HG03439 (cell line): Measurements from ENCODE around the gene TMEM179.

Experiments used
- ATAC-seq: cut with Tn5 transposase; IDR thresholded peaks from one replicate; pipeline ENCODE4 v1.9.1; 2021; ENCODE audit warnings: mild to moderate bottlenecking, moderate library complexity; ENCODE audit not compliant: unreplicated experiment

TMEM179 gene

DNA sequence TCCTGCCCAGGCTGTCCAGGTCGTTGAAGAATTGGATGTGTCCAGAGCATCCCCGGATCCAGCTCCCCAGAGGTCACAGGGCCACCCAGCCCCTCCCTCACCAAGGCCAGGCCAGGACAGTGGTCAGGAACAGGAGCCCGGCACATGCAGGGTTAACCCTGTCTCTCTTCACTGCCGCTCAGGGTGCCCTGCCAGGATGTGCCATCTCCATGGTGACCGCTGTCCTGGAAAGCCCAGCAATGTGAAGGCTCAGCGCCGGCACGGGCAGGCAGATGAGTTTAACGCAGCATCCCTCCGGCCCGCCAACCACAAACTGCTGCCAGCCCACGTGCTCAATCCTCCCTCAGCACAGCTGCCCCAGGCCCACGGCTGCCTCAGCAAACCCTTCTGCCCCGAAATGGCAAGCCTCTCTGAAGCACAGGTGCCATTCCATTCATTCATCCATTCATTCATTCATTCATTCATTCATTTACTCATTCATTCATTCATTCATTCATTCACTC, 4.4 kb downstream of the TMEM179 start:
- ATAC-seq, result no peak

DNA sequence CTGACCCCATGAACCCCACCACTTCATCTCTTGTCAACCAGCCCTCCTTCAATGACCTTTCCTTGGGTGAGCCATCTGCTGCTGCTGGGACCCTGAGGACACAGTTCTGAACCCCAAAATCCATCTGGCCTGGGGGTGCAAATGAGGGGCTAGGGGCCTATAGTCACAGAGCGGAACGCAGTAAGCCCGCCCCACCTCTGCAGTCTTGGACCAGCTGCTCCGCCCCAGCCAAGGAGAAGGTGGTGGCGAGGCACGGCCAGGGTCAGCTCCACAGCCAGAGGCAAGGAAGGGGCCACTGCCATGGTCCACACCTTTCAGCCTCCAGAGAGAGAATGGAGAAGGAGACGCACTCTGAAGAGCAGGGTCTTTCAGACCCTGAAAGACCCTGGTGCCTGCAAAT, 5.1 kb downstream of the TMEM179 start:
- ATAC-seq, result no peak

DNA sequence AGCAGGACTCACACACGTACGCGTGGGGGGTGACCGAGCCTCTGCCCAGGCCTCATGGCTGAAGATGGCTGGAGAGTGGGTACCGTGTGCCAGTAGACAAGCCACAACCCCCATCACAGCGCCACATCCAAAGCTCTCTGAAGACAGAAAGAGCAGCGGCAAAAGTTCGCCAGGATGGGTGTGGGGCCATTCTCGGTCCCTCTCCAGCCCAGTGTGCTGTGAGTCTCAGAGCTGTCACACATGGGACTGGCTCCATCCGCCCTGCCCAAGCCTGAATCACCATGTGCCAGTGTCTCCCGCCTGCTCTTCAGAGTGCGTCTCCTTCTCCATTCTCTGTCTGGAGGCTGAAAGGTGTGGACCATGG, 5.7 kb downstream of the TMEM179 start:
- ATAC-seq, result no peak

DNA sequence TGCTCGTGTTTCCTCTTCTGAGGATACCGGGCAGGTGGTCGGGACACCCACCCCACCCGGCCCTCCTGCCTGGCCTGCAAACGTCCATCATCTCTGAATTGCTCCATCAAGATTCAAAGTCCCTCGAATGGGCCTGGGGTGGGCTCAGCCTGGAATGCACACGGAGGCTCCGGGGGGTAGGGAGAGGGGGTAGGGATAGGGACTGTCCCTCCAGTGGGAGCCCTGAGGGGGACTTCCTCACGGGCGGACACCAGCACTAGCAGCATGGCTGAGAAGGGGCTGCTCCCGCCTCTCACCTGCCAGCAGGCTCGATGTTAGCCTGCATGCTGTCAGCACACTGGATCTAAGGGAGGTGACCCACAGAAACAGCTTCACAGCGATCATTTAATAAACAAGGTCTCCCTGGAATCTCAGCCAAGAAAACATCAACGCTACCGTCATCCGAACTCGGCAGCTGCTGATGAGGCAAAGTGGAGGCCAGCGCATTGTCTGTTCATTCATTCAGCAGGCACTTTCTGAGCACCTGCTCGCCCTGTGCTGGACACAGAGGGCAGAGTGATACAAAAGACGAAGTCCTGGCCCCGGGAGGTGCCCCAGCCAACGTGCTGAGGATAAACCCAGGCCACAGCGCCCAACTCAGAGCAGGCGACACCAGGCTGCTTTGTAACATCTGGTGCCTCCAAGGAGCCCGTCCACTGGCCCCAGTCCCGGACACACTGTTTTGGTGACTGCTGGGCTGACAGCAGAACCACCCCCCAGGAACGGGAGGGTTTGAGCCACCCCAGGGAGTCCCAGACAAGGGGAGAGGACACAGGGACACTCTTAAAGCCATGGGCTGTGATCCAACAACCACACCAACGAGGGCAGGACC, 6.3 kb downstream of the TMEM179 start:
- no peak for ATAC-seq

DNA sequence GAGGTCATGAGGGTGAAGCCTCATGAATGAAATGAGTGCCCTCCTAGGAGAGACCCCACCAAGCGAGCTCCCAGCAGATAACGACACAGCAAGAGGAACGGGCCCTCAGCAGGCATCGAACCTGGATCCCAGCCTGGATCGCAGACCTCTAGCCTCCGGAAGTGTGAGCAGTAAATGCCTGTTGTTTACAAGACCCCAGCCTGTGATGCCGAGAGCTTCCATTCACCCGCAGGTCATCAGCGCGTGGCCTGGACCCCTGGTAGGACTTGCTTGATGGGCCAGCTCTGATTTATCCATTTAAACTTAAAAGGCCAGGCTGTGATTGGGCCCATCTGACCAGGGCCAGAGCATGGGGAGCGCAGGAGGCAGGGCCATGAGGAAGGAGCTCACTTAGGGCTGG, 7.0 kb downstream of the TMEM179 start:
- ATAC-seq, result no peak

DNA sequence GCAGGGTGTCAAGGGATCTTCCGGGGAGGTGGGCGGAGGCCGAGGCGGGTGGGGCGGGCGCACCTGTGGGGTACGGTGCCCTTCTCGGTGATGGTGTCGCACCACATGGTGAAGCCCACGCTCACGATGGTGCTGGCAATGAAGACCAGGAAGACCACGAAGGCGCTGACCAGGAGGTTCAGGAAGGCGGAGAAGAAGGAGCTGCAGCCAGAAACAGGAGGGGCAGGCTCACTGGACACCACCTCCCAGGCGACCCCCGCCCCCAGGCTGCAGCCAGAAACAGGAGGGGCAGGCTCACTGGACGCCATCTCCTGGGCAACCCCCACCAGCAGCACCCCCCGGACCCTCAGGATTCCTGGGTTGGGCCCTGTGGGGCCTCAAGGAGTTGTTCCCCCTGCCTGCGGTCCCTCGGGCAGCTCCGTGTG, 7.6 kb downstream of the TMEM179 start:
- ATAC-seq, result no peak

DNA sequence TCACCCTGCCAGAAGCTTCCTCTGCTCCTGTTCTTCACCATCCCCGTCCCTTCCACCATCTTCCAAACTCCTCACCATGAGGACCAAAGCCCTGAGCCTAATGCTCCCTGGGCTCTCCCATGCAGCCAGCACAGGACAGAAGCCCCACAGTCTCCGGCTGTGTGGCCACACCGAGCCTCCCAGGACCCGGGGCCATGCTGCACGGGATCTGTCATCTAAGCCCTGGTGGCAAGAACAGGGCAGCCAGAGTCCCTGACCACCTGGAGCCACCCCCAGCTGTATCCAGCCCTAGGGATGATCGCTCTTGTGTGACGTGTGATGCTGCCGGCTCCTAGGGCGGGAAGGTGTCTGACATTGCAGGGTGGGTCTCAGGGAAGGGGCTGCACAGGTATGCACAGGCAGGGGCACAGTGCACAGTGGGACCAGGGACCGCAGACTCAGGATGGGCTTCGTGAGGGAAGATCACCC, 8.1 kb downstream of the TMEM179 start:
- no peak for ATAC-seq

DNA sequence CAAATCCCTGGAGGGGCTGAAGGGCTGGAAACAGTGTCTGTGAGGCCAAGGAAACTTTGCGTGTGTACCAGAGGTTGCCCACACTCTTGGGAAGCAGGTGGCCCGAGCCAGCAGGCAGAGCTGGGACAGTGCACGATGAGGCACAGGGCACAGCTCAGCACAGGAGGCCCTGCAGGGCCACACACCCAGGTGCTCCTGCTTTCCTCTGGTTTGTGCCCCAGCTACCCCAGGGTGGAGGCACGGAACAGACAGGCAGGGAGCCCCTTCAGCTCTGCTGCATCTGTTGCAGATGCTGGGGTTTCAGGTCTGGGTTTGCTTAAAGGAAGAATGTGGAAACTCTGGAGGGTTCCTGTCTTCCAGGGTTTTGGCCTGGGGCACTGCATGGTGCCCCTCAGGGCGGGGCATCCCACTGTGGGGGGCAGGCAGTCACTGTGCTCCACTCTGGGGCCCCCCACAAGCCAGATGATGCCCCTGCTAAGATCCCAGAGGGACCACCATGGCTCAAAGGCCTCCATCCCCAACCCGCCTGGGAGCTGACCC, 8.6 kb downstream of the TMEM179 start:
- no peak for ATAC-seq

DNA sequence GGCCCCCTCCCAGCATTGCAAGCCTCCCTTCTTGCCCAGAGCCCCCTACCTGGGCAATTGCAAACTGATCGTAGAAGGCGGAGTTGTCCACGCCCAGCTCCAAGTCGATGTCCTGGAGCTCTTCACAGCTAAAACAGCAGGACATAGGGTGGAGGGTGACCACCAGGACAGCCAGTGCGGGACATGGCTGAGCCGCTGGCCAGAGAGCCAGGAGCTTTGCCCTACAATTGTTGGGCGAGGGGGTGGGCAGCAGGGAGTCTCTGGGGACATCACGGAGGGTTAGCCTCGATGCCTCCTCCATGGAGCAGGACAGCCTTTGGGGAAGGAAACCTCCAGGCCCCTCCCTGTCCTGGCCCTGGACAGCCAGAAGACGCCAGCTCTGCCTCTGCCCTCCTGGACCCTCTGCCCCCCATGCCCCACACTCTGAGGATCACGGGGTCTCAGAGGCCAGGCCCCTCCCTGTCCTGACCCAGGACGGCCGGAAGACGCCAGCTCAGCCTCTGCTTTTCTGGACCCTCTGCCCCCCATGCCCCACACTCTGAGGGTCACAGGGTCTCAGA, 9.4 kb downstream of the TMEM179 start:
- ATAC-seq, result no peak

DNA sequence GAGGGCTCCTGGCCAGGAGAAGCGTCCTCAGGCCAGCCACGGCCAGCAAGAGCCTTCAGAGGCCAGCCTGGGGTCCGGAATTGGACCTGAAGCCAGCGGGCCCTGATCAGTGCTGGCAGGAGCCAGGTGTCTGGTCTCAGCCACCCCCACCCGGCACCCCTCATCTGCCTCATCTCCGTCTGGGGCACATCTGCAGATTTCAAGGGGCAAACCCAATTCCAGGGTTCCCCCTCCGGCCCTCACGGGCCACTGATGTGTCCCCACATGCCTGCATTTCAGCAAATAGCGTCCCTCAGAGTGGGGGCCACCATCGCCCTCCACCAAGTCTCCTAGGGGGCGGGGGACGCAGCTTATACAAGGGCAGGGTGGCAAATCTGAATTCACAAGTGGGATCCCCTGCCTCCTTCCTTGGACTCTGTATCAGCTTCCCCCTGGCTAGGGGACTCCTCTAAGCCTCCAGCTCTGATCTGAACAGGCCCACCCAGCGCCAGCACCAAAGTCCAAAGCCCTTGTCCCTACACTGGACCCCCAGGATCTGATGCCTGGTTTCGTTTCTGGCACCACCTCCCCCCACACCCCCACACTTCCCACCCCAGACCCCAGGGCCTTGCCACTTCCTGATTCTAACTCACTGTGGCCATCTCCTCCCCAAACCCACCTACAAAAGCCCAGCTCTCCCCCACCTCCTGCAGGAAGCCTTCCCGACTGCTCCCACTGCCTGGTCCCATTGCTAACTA, 10.1 kb downstream of the TMEM179 start:
- ATAC-seq, result no peak

DNA sequence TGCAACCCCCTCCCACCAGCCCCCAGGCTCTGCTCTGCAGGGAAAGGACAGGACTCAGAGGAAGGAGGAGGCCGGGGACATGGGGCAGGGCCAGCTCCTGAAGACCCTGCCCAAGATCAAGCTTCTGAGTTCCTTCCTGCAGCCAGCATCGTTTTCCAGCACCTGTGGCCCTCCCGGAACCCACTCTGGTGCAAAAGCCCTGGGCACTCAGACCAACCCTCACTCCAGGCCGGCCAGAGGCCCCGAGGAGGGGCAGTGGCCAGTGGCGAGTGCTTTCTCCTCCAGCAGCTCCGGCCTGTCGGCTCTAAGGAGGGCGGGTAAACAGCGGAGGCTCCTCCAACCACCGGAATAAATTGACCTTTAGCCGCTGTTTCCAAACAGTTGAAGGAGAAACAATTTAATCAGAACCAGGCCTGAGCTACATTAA, 10.8 kb downstream of the TMEM179 start:
- no peak for ATAC-seq

DNA sequence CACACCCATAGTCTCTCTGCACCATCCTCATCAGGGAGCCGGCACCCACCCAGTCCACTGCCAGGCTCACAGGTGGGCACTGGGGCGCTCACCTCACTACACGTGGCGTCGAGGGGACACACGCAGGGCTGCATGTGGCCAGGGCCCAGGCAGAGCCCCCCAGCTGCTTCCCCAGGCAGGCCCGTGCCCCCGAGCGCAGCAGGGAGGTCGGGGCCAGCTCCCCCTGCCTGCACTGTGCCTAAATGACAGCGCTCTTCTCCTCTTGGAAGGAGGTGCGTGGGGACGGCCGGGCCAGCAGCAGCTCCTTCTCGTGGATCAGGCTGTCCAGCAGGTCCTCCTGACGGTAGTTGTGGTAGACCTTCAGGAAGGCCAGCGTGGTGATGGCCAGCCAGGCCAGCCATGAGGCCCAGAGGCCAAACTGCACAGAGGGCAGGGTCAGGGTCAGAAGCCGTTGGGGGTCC, 11.3 kb downstream of the TMEM179 start:
- ATAC-seq, result no peak

DNA sequence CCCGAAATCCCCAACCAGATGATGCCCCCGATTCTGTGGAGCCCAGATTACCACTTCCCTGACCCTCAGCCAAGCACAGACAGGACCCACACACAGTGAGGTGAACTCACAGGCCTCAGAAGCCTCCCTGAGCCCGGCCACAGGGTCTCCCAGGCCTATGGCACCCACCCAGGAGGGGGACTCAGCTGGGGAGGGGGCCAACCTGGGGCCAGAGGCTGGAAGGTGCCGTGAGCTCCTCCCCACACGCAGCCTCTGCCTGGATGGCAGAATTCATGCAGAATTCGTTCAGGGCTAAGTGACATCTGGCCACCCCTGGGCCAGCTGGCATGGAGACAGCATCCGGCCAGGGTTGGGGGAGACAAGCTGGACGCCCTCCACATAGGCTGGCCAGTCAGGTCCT, 11.8 kb downstream of the TMEM179 start:
- no peak for ATAC-seq

DNA sequence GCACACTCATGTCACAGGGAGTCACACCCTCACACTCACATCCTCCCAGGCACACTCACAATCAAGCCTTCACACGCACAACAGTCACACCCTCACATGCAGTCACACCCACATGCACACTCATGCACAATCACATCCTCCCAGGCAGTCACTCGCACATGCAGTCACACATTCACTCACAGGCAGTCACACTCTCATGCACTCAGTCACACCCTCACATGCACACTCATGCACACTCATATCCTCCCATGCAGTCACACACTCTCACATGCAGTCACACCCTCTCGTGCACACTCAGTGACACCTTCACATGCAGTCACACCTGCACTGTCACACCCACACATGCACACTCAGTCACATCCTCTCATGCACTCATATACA, 12.3 kb downstream of the TMEM179 start:
- ATAC-seq, result no peak

DNA sequence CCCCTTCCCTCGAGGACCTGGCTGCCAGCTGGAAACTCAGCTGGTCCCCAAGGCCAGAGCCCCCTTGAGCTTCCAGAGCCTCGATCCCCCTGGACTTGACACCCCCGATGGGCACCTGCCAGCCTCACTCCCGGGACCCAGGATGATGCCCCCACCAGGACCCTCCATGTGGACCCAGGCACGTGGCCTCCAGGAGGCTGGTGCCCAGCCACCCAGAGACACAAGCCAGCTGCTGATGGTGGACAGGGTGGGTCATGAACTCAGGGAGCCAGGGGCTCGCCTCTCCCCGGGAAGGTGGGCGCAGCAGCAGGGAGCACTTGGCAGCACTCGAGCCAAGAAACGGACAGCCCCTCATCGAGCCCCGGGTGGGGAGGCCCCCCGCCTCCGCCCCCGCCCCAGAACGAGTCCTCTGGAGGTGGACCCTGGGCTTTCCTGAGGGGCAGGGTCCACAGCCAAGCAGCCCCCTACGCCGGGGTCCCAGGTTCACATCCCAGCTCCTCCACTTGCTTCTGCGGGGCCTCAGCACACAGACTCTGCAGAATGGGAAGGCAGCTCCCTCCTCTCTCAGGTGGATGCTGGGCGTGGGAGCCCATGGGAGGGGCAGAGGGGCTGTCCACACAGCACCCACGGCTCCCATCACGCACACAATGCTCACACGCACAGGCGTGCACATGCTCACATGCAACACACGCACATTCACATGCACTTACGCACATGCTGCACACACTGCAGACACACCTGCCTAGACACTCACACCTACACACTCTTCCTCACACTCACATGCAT, 12.9 kb downstream of the TMEM179 start:
- no peak for ATAC-seq

DNA sequence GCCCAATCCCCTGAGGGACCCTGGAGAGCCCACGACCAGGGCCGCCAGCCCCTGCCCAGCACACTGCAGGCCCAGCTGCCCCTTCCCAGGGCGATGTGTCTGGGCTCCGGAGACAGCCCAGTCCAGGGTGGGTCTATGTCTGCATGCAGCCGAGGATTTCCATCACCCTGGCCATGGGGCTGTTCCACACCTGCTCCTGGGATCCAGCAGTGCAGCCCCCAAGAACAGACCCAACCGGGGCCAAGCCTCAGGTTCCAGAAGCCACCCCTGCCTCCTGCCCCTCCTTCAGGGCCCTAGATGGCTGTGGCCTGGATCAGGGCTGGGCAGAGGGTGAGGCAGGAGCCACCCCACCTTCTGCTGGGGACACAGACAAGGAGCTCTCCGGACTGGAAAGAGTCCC, 13.5 kb downstream of the TMEM179 start:
- ATAC-seq, result no peak

DNA sequence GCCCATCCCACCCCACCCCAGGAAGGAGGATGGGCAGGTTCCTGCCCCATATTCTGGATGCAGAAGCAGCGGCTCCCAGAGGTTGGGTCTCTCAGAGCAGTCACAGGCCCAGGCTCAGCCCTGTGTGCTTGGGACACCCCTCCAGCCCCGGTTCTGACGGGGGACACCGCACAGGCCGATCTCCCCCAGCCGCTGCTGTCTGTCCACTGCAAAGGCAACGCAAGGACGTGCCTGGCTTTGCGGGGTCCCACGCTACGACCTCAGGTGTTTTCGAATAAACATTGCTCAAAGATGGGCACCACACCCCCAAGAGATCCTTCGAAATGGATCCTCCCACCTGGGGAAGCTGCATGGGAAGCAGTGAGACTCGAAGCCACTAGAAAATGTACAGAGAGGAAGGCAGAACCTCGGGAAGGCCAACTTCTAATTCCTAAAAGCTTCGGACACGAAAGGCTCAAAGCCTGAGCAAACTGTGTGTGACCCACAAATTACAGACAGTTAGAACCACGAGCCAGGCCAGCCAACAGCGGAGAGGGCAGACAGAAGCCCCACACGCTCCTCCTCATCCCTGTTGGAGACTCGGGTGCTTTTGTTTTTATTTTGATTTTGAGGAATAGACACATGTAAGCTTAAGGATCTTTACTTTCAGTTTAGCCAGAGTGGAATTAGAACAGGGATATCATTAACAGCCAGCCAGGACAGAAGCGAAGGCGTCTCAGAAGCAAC, 14.2 kb downstream of the TMEM179 start:
- ATAC-seq, result no peak

DNA sequence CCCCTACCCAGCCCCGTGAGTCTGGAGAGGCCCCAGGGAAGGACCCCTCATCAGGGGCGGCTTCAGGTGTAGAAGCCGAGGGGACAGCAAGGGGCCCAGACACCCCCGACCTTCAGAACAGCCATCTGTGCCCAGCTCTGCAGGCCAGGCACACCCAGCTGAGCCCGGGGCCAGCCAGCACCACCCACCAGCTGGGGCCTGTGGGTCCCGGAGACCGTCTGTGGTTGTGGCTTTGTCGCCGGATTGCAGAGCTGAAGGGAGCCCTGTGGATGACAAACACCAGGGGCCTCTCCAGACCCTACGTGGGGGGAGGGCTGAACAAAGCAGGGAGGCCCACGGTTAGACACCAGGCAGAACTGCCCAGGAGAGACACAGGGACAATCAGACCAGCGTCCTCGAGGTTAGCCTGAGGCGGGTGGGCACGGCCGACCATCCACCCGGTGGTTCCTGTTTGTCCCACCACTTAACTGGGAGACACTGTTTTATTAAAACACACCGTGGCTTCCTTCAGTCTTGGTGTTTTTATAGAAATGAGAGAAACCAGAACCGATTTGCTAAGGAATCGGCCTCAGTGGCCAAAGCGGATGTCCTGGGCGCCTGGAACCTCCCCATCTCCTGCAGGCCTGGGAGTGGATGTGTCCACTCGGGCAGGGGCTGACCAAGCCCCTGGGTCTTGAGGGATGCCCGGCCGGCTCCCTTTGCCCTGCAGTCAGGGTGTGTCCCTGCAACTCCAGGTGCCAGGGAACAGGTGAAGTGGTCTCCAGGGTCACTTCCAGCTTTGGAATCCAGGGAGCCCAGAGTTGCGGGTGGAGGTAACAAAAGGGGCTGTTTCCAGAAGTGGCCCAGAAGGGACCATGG, 15.0 kb downstream of the TMEM179 start:
- ATAC-seq, result no peak
